Stimulated activated CD4-positive, alpha-beta T cell treated with anti-CD3 and anti-CD28 coated beads, Interleukin-4, amount 100 ng/mL, for 4 hours (primary cell): ENCODE measurements around the gene PNN.
"Not testable (repeated sequence)": the region's sequence is repeated elsewhere in the genome, so short reads cannot be mapped to it uniquely, and the experiment has no call there.

Experiments
- DNase-seq, 2 experiments: peaks; one replicate each; pipeline ENCODE4 v3.0.0-alpha.2; 2020

The PNN gene

GRCh38 chr14:39174560-39175444 lies at the start of gene PNN:
Gene PNN, plus strand, starts transcription at chr14:39175254. Its CDS starts 26 bp downstream, at chr14:39175280.
- DNase-seq = peak; percentile 87 to 98

- not testable (repeated sequence) for DNase-seq
Measured at GRCh38 chr14:39137835-39138234, 37.2 kb upstream of the PNN start.

- DNase-seq = no peak
Measured at GRCh38 chr14:39138440-39138839, 36.6 kb upstream of the PNN start.

DNA sequence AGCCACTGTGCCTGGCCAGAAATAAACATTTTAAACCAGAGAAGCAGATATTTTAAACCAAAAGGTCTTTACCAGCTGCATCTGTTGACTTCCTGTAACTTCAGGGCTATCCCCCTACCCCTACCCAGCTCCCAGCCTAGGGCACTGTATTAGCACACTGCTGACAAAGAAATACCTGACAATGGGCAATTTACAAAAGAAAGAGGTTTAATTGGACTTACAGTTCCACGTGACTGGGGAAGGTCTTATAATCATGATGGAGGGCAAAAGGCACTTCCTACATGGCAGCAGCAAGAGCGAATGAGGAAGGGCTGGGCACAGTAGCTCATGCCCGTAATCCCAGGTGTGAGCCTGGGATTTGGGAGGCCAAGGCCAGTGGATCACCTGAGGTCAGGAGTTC lies 34.9 kb upstream of the PNN start:
- DNase-seq = no peak

- DNase-seq = not testable (repeated sequence)
Measured at GRCh38 chr14:39141623-39142022, 33.4 kb upstream of the PNN start.

- DNase-seq = not testable (repeated sequence)
Measured at GRCh38 chr14:39143226-39143625, 31.8 kb upstream of the PNN start.

DNA sequence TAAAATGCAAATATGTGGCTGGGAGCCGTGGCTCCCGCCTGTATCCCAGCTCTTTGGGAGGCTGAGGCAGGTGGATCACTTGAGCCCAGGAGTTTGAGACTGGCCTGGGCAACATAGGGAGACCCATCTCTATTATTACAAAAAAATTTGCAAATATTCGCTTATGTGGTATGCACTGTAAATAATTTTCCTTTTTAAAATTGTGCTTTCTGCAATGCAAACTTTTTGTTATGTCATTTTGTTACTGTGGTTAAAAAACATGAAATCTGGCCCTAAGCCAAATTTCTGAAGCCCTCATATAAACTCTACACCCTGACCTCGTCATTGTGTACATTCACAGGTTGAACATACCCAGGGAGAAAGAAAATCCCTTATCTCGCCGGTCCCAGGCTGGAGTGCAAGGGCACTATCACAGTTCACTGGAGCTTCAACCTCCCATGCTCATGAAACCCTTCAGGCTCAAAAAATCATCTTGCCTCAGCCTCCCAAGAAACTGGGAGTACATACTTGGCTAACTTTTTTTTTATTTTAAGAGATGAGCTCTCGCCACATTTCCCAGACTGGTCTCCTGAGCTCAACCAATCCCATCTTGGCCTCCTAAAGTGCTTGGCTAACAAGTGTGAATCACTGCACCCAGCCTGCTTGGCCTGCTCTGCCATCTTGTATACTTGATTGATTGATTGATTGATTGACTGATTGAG lies 29.6 kb upstream of the PNN start:
- DNase-seq = no peak

GRCh38 chr14:39154594-39155189 lies 20.4 kb upstream of the PNN start:
- DNase-seq = no peak

GRCh38 chr14:39157491-39157890 lies 17.6 kb upstream of the PNN start:
- DNase-seq = no peak

- DNase-seq = no peak
Measured at GRCh38 chr14:39158222-39158858, 16.7 kb upstream of the PNN start.

DNA sequence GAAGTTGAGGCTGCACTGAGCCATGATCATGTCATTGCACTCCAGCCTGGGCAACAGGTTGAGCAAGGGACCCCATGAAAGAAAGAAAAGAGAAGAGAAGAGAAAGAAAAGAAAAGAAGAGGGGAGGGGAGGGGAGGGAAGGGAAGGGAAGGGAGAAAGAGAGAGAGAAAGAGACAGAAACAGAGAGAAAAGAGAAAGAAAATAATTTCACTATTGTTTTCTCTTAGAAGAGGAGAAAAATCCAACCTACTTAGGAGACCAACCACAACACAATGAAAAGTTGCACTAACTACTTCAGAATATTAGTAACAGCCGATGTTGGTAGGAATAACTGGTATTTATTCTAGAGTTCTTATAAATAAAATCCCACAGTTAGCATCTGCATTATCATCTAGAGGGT lies 14.6 kb upstream of the PNN start:
- DNase-seq = no peak

GRCh38 chr14:39167797-39168320 lies 7.2 kb upstream of the PNN start:
- DNase-seq = not testable (repeated sequence)

- no peak for DNase-seq
Measured at GRCh38 chr14:39168591-39168990, 6.5 kb upstream of the PNN start.

DNA sequence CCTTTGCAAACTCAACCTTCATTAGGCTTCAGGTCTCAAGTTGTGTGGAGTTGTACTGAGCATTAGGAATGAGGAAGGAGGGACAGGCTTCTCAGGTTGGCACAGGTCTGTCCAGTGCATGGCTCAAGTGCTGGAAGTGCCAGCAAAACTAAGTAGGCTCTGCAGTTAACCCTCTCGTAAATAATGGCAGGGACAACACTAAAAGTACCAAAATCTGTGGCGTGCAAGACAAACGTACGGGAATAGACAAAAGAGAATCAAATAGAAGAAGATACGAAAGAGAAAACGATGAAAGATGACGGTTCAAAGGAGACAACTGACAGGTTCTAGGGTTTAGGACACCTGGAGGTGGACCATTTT lies 5.5 kb upstream of the PNN start:
- no peak for DNase-seq

- no peak for DNase-seq
Measured at GRCh38 chr14:39173198-39173597, 1.9 kb upstream of the PNN start.

GRCh38 chr14:39175445-39176262 lies 600 bp downstream of the PNN start:
- peak in 1 of 2 experiments; percentile 35 for DNase-seq

- no peak for DNase-seq
Measured at GRCh38 chr14:39176263-39177167, 1.5 kb downstream of the PNN start.

DNA sequence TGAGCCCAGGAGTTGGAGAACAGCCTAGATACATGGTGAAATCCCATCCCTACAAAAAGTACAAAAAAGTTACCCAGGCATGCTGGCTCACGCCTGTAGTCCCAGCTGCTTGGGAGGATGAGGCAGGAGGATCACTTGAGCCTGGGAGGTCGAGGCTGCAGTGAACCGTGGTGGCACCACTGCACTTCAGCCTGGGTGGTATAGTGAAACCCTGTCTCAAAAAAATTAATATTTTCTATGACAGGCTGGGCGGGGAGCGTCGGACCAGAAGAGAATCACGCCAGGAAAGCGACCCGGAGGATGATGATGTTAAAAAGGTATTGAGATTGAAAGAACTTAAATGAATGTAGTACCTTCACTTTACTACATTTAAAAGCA lies 2.1 kb downstream of the PNN start:
- no peak for DNase-seq

GRCh38 chr14:39179042-39179441 lies 4.0 kb downstream of the PNN start:
- no peak for DNase-seq

DNA sequence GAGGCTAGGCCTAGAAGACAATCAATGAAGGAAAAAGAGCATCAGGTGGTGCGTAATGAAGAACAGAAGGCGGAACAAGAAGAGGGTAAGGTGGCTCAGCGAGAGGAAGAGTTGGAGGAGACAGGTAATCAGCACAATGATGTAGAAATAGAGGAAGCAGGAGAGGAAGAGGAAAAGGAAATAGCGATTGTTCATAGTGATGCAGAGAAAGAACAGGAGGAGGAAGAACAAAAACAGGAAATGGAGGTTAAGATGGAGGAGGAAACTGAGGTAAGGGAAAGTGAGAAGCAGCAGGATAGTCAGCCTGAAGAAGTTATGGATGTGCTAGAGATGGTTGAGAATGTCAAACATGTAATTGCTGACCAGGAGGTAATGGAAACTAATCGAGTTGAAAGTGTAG lies 5.5 kb downstream of the PNN start:
- DNase-seq = no peak
